ENCODE data around the gene P3R3URF.
"Not testable (repeated sequence)": the region's sequence is repeated elsewhere in the genome, so short reads cannot be mapped to it uniquely, and the experiment has no call there.

P3R3URF gene

DNA sequence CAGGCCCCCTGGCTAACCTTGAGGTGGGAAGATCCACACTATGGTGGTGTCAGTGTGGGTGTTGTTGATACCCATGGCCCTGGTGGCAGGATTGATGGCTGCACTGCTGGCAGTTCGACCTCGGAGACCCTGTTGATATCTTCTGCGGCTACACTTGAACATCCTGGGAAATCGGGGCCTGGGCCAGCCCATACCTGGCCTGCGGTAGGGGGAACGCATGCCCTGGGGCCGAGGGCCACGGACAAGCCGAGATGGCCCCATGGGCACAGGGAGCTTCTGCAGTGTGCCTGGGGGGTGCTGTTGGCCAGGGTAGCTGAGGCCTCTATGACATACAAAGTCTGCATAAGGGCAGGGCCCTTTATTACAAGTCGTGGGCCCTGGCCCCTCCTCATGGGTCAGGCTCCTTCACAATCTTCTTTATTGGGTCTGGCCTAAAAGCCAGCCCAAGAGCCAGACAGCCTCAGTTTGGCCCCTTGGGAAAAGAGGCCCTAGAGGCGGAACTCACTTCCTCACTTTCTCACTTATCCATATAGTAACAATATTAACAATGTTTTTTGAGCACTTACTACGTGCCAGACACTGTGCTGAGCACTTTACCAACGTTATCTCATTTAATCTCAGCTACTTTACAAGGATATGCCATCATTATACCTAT, at the start of gene P3R3URF:
Gene P3R3URF, minus strand, starts transcription at position 278 of the 655 bp plus-strand sequence. Its CDS starts 17 bp downstream, at position 261.
- Mint-ChIP-seq H3K27me3 (peaks cover 3% of the 10 kb centered on the region), H3K9me3 (no peaks in the 10 kb centered on the region), H3K36me3 (ENCODE audit: low read depth) (no peaks in the 10 kb centered on the region), H3K4me3 (no peak within 1 kb of the TSS), H3K27ac (no peak within 1 kb of the TSS), H3K4me1 (ENCODE audit: low read depth) (no peaks in the 10 kb centered on the region)
- DNase-seq: no peak

GRCh38 chr1:46224966-46225365, 48.7 kb upstream of the P3R3URF start:
- Mint-ChIP-seq H3K4me3 (no peak overlapping the region), H3K27me3 (no peaks in the 10 kb centered on the region), H3K4me1 (ENCODE audit: low read depth) (peaks cover 4% of the 10 kb centered on the region), H3K36me3 (ENCODE audit: low read depth) (no peaks in the 10 kb centered on the region), H3K9me3 (no peaks in the 10 kb centered on the region), H3K27ac (no peak overlapping the region)
- DNase-seq: no peak

DNA sequence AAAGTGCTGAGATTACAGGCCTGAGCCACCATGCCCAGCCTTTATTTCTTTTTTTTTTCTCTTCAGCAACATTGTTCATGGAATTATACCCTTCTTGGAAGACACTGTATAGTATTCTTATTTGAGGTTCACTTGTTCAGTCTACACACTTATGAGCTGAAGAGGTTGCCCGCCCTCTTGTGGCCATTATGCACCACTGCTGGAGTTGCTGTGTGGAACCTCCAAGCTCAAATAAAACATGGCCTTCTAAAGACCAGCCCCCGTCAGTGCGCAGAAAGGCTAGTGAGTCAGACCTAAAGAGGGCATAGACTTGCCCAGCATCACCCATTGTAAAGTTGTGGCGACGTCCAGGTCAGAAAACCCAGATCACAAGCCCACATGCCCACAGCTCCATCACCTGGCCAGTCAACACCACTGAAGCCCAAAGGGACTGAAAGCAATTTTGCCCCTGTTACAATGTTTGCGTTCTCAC, 47.2 kb upstream of the P3R3URF start:
- DNase-seq: peak; percentile 62
- no peak overlapping the region for H3K27ac Mint-ChIP-seq
- H3K27me3 Mint-ChIP-seq: no peaks in the 10 kb centered on the region
- H3K36me3 Mint-ChIP-seq (ENCODE audit: low read depth): no peaks in the 10 kb centered on the region
- H3K4me1 Mint-ChIP-seq (ENCODE audit: low read depth): peaks cover 2% of the 10 kb centered on the region
- no peaks in the 10 kb centered on the region for H3K9me3 Mint-ChIP-seq
- no peak overlapping the region for H3K4me3 Mint-ChIP-seq

GRCh38 chr1:46223055-46223454, 46.8 kb upstream of the P3R3URF start:
- H3K36me3 Mint-ChIP-seq (ENCODE audit: low read depth); H3K4me1 Mint-ChIP-seq (ENCODE audit: low read depth); H3K9me3 Mint-ChIP-seq; DNase-seq; H3K27ac Mint-ChIP-seq; H3K4me3 Mint-ChIP-seq; H3K27me3 Mint-ChIP-seq: not testable (repeated sequence)

DNA sequence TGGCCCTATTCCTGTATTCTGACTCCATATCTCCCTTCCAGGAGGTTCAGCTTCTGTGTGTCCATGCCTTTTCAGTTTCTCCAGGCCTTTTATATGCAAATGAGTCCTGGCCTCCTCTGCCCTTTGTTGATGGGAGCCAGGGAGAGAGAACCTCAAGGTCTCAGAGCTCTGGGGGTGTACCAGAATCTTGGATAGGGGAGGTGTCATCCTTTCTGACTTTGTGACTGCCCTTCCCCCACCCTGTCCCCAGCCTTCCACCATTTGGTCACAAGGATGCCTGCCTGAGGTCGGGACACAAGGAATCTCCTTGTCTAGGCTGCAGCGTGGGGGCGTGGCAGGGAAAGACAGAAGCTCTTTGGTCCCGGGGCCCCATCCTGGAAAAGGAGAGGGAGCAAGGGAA, 45.5 kb upstream of the P3R3URF start:
- Mint-ChIP-seq H3K9me3 (no peaks in the 10 kb centered on the region), H3K4me1 (ENCODE audit: low read depth) (peaks cover 2% of the 10 kb centered on the region), H3K27ac (no peak overlapping the region), H3K36me3 (ENCODE audit: low read depth) (no peaks in the 10 kb centered on the region), H3K4me3 (no peak overlapping the region), H3K27me3 (no peaks in the 10 kb centered on the region)
- no peak for DNase-seq

GRCh38 chr1:46220808-46221207, 44.5 kb upstream of the P3R3URF start:
- no peak overlapping the region for H3K27ac Mint-ChIP-seq
- DNase-seq: no peak
- no peak overlapping the region for H3K4me3 Mint-ChIP-seq
- no peaks in the 10 kb centered on the region for H3K9me3 Mint-ChIP-seq
- no peaks in the 10 kb centered on the region for H3K27me3 Mint-ChIP-seq
- H3K4me1 Mint-ChIP-seq (ENCODE audit: low read depth): peaks cover 2% of the 10 kb centered on the region
- no peaks in the 10 kb centered on the region for H3K36me3 Mint-ChIP-seq (ENCODE audit: low read depth)

DNA sequence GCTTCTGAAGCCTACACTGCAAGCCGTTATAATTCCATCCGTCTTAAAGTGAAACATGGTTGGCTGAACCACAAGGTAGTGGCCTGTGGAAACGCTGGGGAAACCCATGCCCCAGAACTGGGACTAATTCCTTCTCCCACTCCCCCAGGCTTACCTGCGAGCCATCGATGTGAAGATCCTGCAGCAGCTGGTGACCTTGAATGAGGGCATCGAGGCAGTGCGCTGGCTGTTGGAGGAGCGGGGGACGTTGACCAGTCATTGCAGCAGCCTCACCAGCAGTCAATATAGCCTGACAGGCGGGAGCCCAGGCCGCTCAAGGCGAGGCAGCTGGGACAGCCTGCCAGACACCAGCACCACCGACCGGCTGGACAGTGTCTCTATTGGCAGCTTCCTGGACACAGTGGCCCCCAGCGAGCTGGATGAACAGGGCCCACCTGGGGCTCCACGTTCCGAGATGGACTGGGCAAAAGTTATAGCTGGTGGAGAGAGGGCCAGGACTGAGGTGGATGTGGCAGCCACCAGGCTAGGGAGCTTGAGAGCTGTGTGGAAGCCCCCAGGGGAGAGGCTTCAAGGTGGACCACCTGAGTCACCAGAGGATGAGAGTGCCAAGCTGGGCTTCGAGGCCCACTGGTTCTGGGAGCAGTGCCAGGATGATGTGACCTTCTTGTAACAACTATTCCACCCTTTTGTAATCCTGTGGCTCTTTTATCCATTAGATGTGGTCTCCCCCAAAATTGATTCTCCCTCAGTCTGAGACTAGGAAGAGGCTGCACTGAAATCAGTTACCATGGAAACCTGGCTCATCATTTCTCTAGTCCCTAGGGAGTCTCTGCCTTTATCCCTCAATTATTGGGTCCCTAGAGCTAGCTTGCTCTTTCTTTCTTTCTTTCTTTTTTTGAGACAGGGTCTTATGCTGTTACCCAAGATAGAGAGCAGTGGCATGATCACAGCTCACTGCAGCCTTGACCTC, 43.5 kb upstream of the P3R3URF start:
- no peaks in the 10 kb centered on the region for H3K9me3 Mint-ChIP-seq
- H3K27me3 Mint-ChIP-seq: no peaks in the 10 kb centered on the region
- H3K36me3 Mint-ChIP-seq (ENCODE audit: low read depth): no peaks in the 10 kb centered on the region
- no peak overlapping the region for H3K4me3 Mint-ChIP-seq
- H3K4me1 Mint-ChIP-seq (ENCODE audit: low read depth): peaks cover 2% of the 10 kb centered on the region
- no peak overlapping the region for H3K27ac Mint-ChIP-seq
- DNase-seq: no peak

- no peak overlapping the region for H3K4me3 Mint-ChIP-seq
- H3K4me1 Mint-ChIP-seq (ENCODE audit: low read depth): no peaks in the 10 kb centered on the region
- no peak overlapping the region for H3K27ac Mint-ChIP-seq
- no peak for DNase-seq
- H3K9me3 Mint-ChIP-seq: no peaks in the 10 kb centered on the region
- no peaks in the 10 kb centered on the region for H3K36me3 Mint-ChIP-seq (ENCODE audit: low read depth)
- H3K27me3 Mint-ChIP-seq: no peaks in the 10 kb centered on the region
Observed at GRCh38 chr1:46218443-46218842, 42.2 kb upstream of the P3R3URF start.

DNA sequence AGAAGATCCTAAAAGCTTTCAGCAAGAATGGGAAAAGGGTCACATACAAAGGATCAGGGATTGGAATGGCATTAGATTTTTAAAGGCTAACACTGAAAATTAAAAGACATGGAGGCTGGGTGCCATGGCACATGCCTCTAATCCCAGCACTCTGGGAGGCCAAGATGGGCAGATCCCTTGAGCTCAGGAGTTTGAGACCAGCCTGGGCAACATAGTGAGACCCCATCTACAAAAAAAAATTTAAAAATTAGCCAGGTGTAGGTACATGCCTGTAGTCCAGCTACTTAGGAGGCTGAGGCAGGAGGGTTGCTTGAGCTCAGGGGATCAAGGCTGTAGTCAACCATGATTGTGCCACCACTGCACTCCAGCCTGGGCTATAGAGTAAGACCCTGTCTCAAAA, 39.2 kb upstream of the P3R3URF start:
- no peaks in the 10 kb centered on the region for H3K27me3 Mint-ChIP-seq
- DNase-seq: no peak
- no peak overlapping the region for H3K27ac Mint-ChIP-seq
- no peak overlapping the region for H3K4me3 Mint-ChIP-seq
- H3K36me3 Mint-ChIP-seq (ENCODE audit: low read depth): no peaks in the 10 kb centered on the region
- H3K9me3 Mint-ChIP-seq: no peaks in the 10 kb centered on the region
- no peaks in the 10 kb centered on the region for H3K4me1 Mint-ChIP-seq (ENCODE audit: low read depth)

- H3K27ac Mint-ChIP-seq: no peak overlapping the region
- no peaks in the 10 kb centered on the region for H3K36me3 Mint-ChIP-seq (ENCODE audit: low read depth)
- H3K4me3 Mint-ChIP-seq: no peak overlapping the region
- no peaks in the 10 kb centered on the region for H3K9me3 Mint-ChIP-seq
- no peaks in the 10 kb centered on the region for H3K4me1 Mint-ChIP-seq (ENCODE audit: low read depth)
- no peaks in the 10 kb centered on the region for H3K27me3 Mint-ChIP-seq
- DNase-seq: no peak
Observed at GRCh38 chr1:46211051-46211450, 34.8 kb upstream of the P3R3URF start.

GRCh38 chr1:46210561-46210960, 34.3 kb upstream of the P3R3URF start:
- H3K4me3 Mint-ChIP-seq: no peak overlapping the region
- H3K27me3 Mint-ChIP-seq: no peaks in the 10 kb centered on the region

DNA sequence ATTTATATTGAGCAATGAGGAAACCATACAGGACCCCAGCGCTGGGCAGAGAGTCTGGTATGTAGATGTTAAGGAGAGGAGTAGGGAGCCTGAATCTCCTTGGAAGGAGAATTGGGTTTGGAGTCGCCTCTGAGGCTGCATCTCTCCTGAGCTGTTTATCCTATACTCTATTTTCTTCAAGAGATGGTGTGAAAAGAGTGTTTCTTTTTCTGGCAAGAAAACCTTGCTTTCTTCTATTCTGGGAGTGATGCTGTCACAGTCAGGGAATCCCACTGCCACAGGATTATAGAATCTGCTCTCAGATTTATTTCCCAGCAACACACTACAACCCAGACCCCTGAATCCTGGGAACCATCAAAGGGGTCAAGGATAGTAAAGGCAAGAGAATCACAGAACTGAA, 30.1 kb upstream of the P3R3URF start:
- no peaks in the 10 kb centered on the region for H3K36me3 Mint-ChIP-seq (ENCODE audit: low read depth)
- no peak for DNase-seq
- no peaks in the 10 kb centered on the region for H3K9me3 Mint-ChIP-seq
- peaks cover 12% of the 10 kb centered on the region for H3K4me1 Mint-ChIP-seq (ENCODE audit: low read depth)
- peaks cover 2% of the 10 kb centered on the region for H3K27me3 Mint-ChIP-seq
- no peak overlapping the region for H3K27ac Mint-ChIP-seq
- H3K4me3 Mint-ChIP-seq: no peak overlapping the region

More at GRCh38 chr1:46210561-46210960, 34.3 kb upstream of the P3R3URF start:
- H3K36me3 Mint-ChIP-seq (ENCODE audit: low read depth): no peaks in the 10 kb centered on the region
- no peak overlapping the region for H3K27ac Mint-ChIP-seq
- H3K4me1 Mint-ChIP-seq (ENCODE audit: low read depth): no peaks in the 10 kb centered on the region
- H3K9me3 Mint-ChIP-seq: no peaks in the 10 kb centered on the region
- DNase-seq: no peak

GRCh38 chr1:46205791-46206190, 29.5 kb upstream of the P3R3URF start:
- Mint-ChIP-seq H3K27ac (no peak overlapping the region), H3K9me3 (no peaks in the 10 kb centered on the region), H3K4me1 (ENCODE audit: low read depth) (peaks cover 12% of the 10 kb centered on the region), H3K27me3 (peaks cover 2% of the 10 kb centered on the region), H3K4me3 (no peak overlapping the region), H3K36me3 (ENCODE audit: low read depth) (no peaks in the 10 kb centered on the region)
- DNase-seq: no peak

GRCh38 chr1:46205141-46205540, 28.9 kb upstream of the P3R3URF start:
- Mint-ChIP-seq H3K27ac (no peak overlapping the region), H3K4me1 (ENCODE audit: low read depth) (peaks cover 12% of the 10 kb centered on the region), H3K4me3 (no peak overlapping the region), H3K9me3 (no peaks in the 10 kb centered on the region), H3K36me3 (ENCODE audit: low read depth) (no peaks in the 10 kb centered on the region), H3K27me3 (peaks cover 2% of the 10 kb centered on the region)
- no peak for DNase-seq

DNA sequence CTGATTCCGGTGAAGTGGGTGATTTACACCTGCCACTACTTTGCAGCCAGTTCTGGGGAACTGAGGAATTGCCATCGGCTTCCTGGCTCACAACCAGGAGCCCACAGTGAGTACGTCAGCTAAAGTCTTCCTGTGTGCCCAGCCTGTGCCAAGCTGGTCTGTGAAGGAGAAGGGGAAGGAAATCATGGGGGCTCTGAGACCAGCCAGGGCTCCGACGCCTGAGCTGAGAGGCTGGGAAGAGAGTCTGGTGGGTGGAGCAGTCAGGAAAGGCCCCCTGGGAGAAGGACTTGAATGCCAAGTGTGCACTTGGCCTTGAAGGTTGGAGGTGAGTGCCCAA, 28.1 kb upstream of the P3R3URF start:
- Mint-ChIP-seq H3K27me3 (peaks cover 2% of the 10 kb centered on the region), H3K4me1 (ENCODE audit: low read depth) (peaks cover 14% of the 10 kb centered on the region), H3K27ac (no peak overlapping the region), H3K36me3 (ENCODE audit: low read depth) (no peaks in the 10 kb centered on the region), H3K4me3 (peak overlapping the region; percentile 3), H3K9me3 (no peaks in the 10 kb centered on the region)
- DNase-seq: no peak

Measured in activated T-cell treated with anti-CD3 and anti-CD28 coated beads, Interleukin-2, amount 50 U/mL, for 24 hours (primary cell).